Activated T-cell treated with anti-CD3 and anti-CD28 coated beads, Interleukin-2, amount 50 U/mL, for 72 hours (primary cell): Measurements from ENCODE around the gene CAVIN2. TPM values are rescaled to one million over a fixed set of nuclear protein-coding genes. Genes with fewer than 3 reads are reported as not detected.
"Not testable (repeated sequence)": the region's sequence is repeated elsewhere in the genome, so short reads cannot be mapped to it uniquely, and the experiment has no call there.

Source experiments
- ATAC-seq, 2 donors: fragments of 150-1000 bp; cut with Tn5 transposase; replicated peaks in 1 of 2; 2 replicates each; pipeline ENCODE4 v1.10.0; 2021; ENCODE audit warnings: moderate library complexity in 2 of 2, mild to moderate bottlenecking in 1 of 2
- DNase-seq, 2 donors: peaks; one replicate each; pipeline ENCODE4 v3.0.0; 2021 to 2022; ENCODE audit warnings: mixed read lengths in 1 of 2
- H3K27ac Mint-ChIP-seq: one replicate; pipeline ENCODE4 v1.8.0; 2022; ENCODE audit warnings: mild to moderate bottlenecking, moderate library complexity, mixed read lengths
- H3K27me3 Mint-ChIP-seq: one replicate; pipeline ENCODE4 v1.8.0; 2022; ENCODE audit warnings: low read depth, mixed read lengths
- H3K36me3 Mint-ChIP-seq, 2 donors: one replicate each; pipeline ENCODE4 v1.8.0; 2022; ENCODE audit warnings: mixed read lengths in 2 of 2, mild to moderate bottlenecking in 1 of 2; ENCODE audit not compliant: insufficient read depth in 2 of 2
- H3K4me1 Mint-ChIP-seq: one replicate; pipeline ENCODE4 v1.8.0; 2022; ENCODE audit warnings: low read depth, mixed read lengths
- H3K4me3 Mint-ChIP-seq, 2 donors: one replicate each; pipeline ENCODE4 v1.8.0; 2022; ENCODE audit warnings: mild to moderate bottlenecking in 2 of 2, mixed read lengths in 2 of 2, moderate library complexity in 2 of 2
- H3K9me3 Mint-ChIP-seq, 2 donors: one replicate each; pipeline ENCODE4 v1.8.0; 2022; ENCODE audit warnings: mixed read lengths in 2 of 2
- total RNA-seq, 2 donors: library from RNA; stranded (reverse); gene quantifications; one replicate each; pipeline ENCODE4 v1.2.3, GENCODE V29; 2022

CAVIN2 gene
- total RNA-seq, 2 donors from 2014 or later = not detected

DNA sequence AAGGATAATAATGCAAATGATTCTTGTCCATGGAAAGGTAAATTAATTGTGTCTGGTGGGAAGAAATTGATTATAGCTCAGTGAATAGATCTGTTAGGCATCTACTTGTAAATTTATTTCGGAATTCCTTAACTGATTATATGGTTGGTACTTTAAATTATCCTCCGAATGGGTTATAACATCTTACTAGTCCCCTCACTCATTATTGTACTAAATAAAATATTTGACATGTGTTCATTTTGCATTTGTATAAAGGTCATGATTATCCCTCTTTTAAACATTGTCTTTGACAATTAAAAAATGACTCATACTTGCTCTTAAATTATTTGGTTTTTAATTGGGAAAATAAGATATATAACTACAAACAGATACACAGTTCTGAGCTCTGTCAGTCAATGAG lies 47.4 kb downstream of the CAVIN2 start:
- ATAC-seq (no peak), DNase-seq (no peak)
- Mint-ChIP-seq H3K27ac (no peak overlapping the region), H3K4me1 (no peaks in the 10 kb centered on the region), H3K4me3 (no peak overlapping the region), H3K27me3 (no peaks in the 10 kb centered on the region), H3K36me3 (no peaks in the 10 kb centered on the region), H3K9me3 (no peaks in the 10 kb centered on the region)

DNA sequence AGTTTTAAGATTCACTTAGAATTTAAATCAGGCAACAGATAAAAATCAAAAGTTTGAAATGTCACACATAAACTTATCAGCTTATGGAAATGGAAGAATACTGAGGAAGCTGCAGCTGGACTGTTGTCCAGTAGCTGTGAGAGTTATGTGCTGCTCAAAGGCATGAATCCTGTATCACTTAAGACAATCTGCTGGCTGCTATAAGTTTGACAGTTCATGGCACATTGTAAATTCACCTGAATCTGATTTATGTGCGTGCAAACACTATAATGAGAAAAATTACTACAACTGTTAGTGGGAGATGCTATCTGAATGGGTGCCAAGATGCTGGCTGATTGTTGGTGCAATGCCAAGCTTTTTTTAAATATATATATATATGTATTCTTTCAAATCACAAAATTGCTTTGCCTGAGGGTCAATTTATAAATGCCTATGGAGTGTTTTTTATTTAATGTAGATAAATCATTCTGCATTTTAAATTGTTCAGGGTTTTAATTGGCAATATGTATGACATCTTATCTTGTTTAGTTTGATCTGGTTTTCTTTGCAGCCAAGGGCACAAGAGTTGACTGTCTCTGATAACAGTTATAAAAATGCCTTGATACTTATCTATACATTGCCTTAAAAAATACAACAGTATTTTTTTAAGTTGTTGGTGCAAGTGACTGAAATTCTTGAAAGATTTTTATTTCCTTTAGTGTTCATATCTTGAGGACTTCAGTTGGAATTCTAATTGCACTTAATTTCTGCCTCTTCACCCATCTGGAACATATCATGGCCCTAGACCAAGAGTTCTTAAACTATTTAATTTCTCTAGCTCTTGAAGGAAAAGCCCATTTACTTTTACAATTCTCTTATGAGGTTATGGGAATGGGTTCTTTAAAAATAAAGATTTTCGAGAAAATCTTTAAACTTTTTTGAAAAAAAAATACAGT lies 48.7 kb downstream of the CAVIN2 start:
- no peak for DNase-seq
- no peak for ATAC-seq
- Mint-ChIP-seq H3K9me3 (no peaks in the 10 kb centered on the region), H3K36me3 (no peaks in the 10 kb centered on the region), H3K4me3 (no peak overlapping the region), H3K27me3 (no peaks in the 10 kb centered on the region), H3K27ac (no peak overlapping the region), H3K4me1 (no peaks in the 10 kb centered on the region)

DNA sequence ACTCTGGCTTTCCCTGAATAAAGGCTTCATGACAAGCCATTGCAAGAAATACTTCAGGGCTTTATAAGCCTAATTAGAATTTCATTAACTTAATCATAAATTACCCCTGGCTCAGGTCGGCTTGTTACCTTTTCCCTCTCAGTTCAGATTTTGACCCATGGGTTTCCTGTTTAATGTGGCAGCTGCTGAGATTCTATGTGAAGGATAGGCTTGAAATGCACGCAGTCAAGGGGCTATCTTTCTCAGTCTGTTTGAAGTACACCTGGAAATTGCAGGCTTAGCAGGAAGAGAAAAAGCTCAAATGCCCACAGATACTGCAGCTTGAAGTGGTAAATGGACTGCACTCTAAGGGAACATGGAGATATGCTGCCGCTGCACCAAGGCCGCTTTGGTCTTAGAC lies 49.4 kb downstream of the CAVIN2 start:
- Mint-ChIP-seq H3K4me1 (no peaks in the 10 kb centered on the region), H3K4me3 (no peak overlapping the region), H3K9me3 (no peaks in the 10 kb centered on the region), H3K27ac (no peak overlapping the region), H3K27me3 (no peaks in the 10 kb centered on the region), H3K36me3 (no peaks in the 10 kb centered on the region)
- DNase-seq (no peak), ATAC-seq (no peak)

DNA sequence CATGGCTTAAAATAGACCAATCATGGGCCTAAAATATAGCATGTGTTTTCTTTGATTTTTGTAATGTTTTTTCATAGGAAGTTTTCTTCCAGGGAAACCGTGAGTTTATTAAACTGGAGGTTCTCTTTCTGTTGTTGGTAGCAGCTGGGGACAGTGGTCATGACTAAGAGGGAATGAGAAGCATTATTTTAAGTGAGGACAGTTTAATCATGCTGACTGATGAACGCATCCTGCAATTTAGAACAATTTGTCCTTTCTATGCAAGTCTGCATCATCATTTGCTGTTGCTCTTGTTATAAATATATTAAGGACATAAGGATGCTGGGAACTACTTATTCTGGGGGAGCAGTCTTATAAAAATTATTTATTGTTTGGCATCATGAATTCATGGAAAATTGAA lies 51.2 kb downstream of the CAVIN2 start:
- Mint-ChIP-seq H3K36me3 (no peaks in the 10 kb centered on the region), H3K4me3 (no peak overlapping the region), H3K9me3 (no peaks in the 10 kb centered on the region), H3K27me3 (peaks cover 7% of the 10 kb centered on the region), H3K27ac (no peak overlapping the region), H3K4me1 (no peaks in the 10 kb centered on the region)
- DNase-seq (no peak), ATAC-seq (no peak)

DNA sequence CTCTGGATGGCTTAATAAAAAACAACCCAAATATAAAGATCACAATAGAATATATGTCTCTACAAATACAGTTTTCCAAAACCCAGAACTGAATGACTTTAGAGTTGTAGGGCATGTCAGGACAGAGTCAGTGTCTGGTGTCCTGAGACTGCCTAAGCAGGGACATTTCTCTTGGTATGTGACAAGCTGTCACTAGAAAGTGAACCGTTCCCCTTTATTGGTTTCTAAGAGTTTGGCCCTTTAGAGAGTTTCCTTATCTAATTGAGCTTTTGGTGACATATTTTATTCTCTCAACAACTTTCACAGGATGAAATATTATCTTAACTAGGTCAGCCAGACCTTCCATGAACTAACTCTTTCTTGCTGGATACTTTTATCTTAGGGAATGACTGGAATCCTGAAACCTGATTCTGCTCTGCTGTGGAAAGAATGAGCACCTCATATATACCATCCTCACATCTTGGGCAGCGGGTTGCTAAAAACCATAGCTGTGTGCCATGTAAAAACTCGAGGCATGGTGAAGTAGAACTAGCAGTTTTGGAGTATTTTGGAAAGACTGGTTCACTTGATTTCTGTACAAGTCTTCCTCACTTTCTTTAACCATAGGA lies 54.8 kb downstream of the CAVIN2 start:
- Mint-ChIP-seq H3K4me1 (no peaks in the 10 kb centered on the region), H3K27ac (no peak overlapping the region), H3K4me3 (no peak overlapping the region), H3K36me3 (no peaks in the 10 kb centered on the region), H3K27me3 (peaks cover 13% of the 10 kb centered on the region), H3K9me3 (no peaks in the 10 kb centered on the region)
- no peak for ATAC-seq
- no peak for DNase-seq

DNA sequence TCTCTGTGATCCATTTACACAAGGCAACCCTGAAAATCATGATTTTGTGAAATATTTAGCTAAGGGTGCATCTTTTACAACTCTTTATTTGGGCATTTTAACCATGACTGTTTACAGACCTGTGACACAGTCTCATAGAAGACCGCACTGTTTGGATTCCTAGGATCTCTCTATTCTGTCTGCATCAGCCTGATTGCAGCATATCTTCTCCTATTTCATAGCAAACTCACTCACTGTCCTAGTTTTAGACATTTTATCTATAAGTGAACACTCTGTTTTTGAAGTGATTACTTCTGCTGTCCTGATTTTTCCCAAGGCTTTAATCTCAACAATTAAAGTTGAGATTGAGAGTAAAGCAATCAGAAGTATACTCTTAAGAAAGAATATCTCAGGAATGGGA lies 56.2 kb downstream of the CAVIN2 start:
- Mint-ChIP-seq H3K4me1 (no peaks in the 10 kb centered on the region), H3K27ac (no peak overlapping the region), H3K9me3 (peaks cover 0 to under 1% of the 10 kb centered on the region in 2 donors), H3K36me3 (no peaks in the 10 kb centered on the region), H3K27me3 (peaks cover 13% of the 10 kb centered on the region), H3K4me3 (no peak overlapping the region)
- no peak for ATAC-seq
- no peak for DNase-seq

DNA sequence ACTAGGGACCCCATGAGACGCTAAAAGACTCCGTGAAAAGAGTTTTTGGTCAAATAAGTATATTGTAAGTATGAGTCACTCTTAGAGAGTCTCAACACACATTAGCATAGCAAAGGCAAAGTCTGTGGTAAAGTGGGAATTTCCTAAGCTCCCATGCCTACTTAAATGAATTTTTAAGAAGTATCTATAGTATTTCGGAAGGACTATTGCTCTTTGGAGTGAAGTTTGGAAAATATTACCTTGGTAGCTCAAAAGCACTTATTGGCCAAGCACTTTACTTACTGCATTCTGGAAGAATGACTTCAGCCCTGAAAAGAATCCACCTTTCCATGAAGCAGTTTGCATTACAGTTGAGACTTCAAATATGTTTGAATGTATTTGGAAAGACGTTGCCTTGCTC lies 57.1 kb downstream of the CAVIN2 start:
- Mint-ChIP-seq H3K4me1 (no peaks in the 10 kb centered on the region), H3K9me3 (peaks cover 0 to 3% of the 10 kb centered on the region in 2 donors), H3K4me3 (no peak overlapping the region), H3K27me3 (peaks cover 13% of the 10 kb centered on the region), H3K36me3 (no peaks in the 10 kb centered on the region), H3K27ac (no peak overlapping the region)
- no peak for DNase-seq
- no peak for ATAC-seq

DNA sequence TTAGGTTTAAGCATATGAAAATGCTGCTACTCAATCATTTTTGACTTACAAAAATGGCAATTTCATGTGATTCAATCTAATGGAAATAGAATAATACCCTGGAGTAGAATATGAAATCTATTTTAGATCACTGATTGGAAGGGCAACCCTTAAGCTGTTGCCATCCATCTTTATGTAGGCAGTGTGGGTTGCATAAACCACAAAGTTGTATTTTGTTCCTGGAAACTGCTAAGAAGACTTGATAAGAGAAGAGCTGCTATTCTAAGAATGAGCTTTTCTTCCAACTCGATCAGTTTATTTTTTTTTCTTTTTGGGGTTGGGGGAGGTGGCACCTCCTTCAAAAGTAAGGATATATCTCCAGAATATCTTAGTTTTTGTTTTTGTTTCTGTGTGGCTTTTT lies 60.2 kb downstream of the CAVIN2 start:
- H3K9me3 Mint-ChIP-seq = peaks cover 0 to 3% of the 10 kb centered on the region in 2 donors
- peaks cover 13% of the 10 kb centered on the region for H3K27me3 Mint-ChIP-seq
- no peak overlapping the region for H3K4me3 Mint-ChIP-seq
- no peak overlapping the region for H3K27ac Mint-ChIP-seq
- DNase-seq (no peak), ATAC-seq (no peak)
- no peaks in the 10 kb centered on the region for H3K4me1 Mint-ChIP-seq
- no peaks in the 10 kb centered on the region for H3K36me3 Mint-ChIP-seq

DNA sequence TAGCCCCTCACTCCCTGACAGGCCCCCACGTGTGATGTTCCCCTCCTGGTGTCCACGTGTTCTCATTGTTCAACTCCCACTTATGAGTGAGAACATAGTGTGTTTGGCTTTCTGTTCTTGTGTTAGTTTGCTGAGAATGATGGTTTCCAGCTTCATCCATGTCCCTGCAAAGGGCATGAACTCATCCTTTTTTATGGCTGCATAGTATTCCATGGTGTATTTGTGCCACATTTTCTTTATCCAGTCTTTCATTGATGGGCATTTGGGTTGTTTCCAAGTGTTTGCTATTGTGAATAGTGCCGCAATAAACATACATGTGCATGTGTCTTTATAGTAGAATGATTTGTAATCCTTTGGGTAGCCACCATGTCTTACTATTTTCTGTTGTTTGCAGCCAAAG lies 61.2 kb downstream of the CAVIN2 start:
- H3K27ac Mint-ChIP-seq, H3K9me3 Mint-ChIP-seq: not testable (repeated sequence)

More for the DNA sequence above, 61.2 kb downstream of the CAVIN2 start:
- H3K36me3 Mint-ChIP-seq, H3K4me1 Mint-ChIP-seq, H3K4me3 Mint-ChIP-seq, DNase-seq, ATAC-seq, H3K27me3 Mint-ChIP-seq: not testable (repeated sequence)

Other genes starting within 250 kb of the CAVIN2 start
- 10 to 100 TPM; 94.1 to 98.6 TPM for gene NABP1, start 169.0 kb downstream of the CAVIN2 start, total RNA-seq